ENCODE measurements around the gene CLMN.

Gene CLMN

DNA sequence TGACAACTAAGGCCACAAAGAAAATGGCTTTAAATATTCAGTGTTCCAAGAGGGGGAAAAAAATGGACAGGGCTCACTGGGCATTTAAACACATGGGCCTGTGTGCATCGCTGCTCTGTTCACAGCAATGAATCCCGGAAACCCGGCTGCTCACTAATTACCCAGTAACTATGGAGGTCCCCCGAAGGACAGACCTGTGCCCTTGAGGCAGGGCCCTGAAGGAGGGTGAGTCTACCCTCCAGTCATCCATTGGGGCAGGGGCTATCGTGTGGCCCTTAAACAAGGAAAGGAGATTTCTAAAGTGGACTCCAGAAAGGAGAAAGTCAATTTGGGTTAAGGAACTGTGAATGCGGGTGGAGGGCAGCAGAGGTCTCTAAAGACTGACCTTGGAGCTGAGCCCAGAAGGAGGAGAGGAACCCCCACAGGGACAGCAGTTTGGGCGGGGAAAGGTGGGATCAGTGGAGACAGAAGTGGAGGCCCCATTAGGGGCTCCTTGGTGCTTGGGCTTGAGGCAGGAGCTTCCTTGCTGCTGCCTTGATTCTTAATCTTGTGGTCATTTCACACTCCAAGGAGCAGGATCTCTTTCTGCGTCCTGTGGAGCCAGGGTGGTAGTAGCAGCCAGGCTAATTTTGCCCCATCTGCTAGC, 1.4 kb upstream of the CLMN start:
- no peak for DNase-seq (ENCODE audit: low read depth in 2 of 2)

DNA sequence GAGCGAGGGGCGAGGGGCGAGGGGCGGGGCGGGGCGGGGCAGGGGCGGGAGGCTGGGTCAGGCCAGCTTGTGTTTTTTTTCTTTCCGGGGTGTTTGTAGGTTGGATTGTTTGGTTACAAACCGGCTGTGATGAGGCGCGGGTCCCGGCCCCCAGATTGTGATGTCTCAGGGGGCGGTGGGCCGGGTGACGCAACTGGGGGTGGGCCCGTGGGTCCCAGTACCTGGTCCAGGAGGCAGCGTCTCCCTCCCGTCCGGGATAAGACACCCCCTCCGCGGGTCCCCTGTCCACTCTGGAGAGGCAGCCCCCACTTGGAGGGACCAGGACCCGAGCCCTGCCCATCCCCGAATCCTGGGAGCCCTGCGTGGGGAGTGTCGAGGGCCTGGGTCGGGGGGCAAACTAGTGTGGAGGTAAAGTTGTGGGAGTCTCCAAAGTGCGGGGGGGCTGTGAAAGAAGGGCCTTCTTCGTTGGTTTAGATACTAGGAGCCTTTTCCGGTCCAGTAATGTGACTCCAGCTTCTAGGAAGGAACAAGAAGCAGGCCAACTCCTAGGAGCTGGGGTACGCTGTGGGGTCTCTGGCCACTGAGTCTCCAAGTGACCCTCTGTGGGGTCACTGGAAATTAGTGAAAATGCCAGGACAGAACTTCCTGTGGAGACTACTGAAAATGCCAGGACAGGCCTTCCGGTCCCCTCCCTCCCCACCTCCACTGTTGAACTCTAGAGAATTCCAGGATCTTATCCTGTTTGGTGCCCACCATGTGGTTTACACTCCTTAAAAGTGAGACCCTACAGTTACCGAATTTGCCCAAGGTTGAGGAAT, 579 bp upstream of the CLMN start:
- no peak for DNase-seq (ENCODE audit: low read depth in 2 of 2)

DNA sequence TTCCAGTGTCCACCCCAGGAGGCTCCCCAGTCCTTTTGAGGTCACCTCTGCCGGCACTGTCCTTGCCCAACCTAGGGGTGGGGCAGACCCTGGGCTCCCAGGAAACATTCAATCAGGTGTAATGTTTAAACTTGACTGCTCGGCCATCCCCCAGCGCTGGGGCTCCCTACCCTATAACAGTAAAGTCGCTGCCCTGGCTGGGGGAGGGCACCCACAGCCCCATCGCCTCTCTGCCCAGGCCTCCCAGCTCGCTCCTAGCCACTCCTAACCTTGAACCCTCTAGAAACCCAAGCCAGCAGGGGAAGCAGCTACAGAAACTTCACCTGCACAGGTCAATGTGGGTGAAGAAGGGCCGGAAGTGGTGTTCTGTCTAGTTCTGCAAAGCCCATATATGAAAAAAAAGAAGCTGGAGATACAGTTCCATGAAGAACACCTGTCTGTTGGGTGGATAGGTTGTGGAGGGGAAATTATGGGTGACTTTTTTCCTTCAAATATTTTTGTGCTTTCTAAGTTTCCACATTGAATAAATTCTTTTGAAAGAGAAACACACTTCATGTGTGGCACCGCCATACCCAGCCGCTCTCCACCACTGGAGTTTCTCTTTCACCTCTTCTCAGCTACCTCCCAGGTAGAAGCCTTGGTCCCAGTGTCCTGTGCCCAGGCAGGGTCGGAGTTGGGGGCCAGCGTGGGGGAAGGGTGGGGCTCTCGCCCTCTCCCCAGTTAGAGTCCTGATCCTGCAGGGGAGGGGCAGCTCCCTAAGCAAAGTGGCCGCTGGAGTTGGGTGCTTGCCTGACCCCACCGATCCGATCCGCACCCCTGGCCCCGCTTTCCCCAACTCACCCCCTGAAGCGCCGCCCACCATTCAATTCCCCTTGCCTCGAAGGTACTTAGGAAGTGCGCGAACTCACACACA, 1.1 kb downstream of the CLMN start:
- no peak for DNase-seq (ENCODE audit: low read depth in 2 of 2)

DNA sequence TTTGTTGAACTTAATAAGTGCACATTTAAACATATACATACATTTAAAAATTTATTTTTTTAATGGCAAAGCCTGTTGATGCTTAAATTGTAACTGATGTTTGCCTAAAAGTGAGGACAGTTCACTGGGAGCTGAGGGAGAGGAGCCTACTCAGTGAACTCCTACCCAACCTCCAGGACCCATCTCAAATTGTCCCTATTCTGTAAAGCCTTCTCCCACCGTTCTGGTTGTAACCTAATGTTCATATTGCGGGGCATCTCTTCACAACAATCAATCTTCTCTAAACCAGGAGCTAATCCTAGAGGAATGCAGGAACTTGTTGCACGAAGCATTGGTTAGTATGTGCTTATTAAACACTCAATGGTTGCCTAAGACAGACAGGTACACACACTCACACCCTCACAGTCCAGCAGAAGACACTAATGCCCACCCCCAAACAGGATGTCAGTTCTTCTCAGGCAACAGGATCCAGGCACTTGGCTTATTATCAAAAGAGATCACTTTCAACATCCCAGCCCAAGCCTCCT, 1.8 kb downstream of the CLMN start:
- no peak for DNase-seq (ENCODE audit: low read depth in 2 of 2)

DNA sequence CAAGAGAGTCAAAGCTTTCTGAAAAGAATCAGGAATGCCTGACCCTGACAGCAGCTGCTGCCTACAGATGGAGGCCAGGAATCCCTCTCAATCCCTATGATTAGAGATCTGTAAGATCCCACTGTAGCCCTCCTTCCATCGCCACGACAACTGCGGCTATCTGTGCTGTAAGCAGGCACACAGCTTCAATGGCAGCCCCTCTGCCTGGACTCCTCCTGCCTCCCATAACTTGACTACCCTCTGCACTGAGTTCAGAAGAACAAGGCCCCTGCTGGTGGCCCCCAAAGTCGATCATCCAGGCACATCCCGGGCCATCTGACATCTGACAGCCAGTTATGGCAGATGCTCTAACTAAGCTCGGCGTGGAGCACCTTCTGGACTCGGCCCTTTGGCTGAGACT, 2.9 kb downstream of the CLMN start:
- no peak for DNase-seq (ENCODE audit: low read depth in 2 of 2)

DNA sequence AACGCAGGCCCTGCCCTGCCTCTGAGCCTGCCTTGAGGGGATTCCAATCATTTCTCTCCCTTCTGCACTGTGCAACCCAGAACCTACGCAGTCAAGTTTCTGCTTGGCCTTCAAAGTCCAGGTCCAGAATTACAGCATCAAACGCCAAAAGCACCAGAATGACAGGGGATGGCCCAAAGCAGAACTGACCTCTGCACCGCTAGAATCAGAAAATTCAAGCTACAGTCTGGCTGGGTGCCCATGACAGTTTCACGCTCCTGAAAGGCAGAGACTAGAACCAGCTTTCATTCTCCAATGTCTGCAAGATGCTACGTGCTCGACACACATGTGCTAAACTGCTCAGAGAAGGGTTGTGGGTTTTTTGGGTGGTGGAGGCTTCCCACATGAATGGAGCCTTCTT, 4.1 kb downstream of the CLMN start:
- no peak for DNase-seq (ENCODE audit: low read depth in 2 of 2)

DNA sequence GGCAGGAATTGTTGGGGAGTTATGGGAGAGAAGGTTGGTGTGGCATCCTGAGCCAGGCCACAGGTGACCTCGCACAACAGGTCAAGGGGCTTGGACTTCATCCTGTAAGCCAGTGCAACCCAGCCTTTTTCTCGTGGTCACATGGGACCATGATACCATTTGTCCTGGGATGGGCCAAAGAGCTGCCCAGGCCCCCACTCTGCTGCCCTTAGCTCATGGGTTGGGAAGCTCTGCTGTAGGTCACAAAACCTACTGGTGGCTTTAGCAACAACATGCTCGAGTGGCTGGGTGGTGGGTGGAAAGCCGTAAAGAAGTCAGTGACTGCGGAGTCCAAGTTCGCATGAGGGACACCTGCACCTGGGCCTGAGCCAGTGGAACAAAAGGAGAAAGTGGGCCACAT, 4.6 kb downstream of the CLMN start:
- DNase-seq (ENCODE audit: low read depth in 2 of 2): no peak

DNA sequence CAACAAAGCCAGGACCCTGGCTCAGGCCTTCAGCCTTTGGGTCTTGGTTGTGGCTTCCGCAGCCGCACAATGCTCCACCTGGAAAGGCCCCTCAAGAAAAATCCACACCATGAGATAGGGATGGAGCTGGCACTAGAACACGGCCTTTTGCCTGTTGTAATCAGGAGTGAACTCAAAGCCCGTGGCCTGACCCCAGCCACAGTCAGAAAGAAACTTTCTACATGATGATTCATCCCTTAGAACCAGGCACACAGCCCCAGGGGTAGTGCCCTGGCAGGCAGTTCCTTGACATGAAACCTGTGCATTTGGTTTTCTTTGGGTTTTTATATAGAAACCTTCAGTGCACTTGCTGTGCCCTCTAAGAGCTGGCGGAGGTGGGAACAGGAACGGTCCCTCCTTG, 5.1 kb downstream of the CLMN start:
- DNase-seq (ENCODE audit: low read depth in 2 of 2): peak; percentile 44 to 48

DNA sequence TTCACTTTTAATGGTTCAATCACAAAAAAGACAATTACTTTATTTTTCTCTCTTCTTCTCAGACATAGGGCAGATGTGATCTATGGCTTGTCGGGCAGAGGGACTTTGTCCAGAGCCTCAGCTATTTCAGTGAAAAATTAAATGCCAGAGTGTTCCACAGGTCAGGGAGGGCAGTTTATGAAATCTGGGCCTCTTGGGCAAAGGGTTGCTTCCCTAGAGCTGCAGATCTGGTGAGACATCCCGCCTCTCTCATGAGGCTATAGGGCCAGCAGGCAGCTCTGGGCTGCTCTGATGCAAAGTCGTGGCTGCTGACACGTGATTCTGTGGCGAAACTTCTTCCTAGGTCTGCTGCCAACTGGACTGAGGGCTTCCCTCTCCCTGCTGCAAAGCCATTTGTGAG, 6.0 kb downstream of the CLMN start:
- DNase-seq (ENCODE audit: low read depth in 2 of 2): no peak

DNA sequence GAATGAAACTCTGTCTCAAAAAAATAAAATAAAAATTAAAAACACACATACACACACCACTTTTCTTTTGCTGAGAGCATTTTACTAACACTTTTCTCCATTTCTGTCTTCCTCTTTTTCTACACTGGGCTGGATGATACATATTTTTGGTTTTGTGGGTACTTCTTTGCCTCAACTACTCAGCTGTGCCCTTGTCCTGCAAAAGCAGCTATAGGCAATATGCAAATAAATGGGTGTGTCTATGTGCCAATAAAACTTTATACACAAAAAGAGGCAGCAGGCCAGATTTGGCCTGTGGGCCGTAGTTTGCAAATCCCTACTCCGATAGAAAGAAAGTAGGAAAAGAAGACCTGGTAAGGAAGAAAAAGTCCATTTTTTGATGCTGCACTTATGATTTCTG, 6.5 kb downstream of the CLMN start:
- DNase-seq (ENCODE audit: low read depth in 2 of 2): no peak

DNA sequence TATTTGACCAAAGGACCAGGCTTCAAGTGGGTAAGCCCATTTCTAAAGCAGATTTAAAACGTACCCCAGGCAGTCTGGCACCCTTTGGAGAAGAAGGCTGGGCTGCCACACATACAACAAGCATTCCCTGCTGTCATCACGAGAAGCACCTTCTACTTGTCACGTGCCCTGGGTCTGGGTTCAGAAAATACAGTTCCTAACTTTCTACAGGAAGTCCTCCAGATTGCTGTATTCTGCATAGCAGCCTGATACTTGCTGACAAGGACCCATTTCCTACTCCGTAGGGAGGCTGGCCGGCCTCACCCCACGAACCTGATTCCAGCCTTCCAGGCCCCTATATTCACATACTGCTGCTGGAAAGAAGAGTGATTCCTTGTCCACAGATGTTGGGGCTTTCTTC, 7.4 kb downstream of the CLMN start:
- no peak for DNase-seq (ENCODE audit: low read depth in 2 of 2)

DNA sequence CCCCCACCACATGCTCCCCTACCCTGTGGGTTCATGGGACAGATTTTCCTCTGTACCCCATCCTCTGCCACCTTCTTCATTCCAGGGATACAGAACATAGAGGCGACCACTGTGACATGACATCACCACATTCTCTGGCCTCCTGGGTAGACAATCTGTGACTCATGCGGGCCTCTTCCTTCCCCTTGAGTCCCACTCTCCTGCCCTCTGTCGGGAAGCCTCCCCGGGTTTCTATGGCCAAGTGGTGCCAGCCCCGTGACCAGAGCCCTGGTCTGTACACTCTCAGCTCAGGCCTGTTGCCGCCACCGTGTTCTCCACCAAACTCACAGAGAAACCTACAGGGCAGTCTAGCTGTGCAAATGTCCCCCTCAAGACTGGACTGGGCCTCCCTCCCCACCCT, 8.0 kb downstream of the CLMN start:
- no peak for DNase-seq (ENCODE audit: low read depth in 2 of 2)

DNA sequence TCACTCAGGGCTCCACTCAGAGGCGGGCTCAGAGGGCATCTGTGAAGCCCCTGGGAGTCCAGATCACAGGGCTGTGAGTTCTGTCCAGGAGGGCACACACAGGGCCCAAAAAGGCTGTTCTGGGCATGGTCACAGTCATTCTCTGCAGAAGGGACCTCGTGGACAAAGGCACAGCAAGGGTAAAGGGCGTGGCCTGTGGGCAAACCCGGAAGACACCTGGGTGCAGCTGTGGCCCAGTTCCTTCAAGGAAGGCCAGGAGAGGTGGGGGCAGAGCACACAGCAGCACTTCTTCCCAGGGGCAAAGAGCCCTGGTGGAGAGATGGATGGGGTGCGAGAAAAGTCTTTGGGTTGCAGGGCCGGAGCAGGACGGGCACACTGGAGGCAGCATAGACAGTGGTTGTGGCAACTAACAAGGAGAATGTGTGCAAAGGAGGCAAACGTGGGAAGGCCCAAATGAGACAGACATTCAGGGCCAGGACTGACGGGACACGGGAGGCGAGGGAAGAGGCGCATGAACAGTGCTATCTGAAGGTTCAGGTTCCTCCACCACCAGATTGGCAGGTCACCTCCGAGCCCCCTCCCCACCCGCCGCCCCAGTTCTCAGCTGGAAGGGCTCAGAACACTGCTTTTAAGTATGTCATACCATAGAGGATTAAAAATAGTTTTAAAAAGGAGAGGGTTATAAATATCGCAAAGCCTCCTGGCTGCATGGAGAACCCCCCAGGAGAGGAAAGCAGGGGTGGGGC, 8.9 kb downstream of the CLMN start:
- DNase-seq (ENCODE audit: low read depth in 2 of 2): no peak

DNA sequence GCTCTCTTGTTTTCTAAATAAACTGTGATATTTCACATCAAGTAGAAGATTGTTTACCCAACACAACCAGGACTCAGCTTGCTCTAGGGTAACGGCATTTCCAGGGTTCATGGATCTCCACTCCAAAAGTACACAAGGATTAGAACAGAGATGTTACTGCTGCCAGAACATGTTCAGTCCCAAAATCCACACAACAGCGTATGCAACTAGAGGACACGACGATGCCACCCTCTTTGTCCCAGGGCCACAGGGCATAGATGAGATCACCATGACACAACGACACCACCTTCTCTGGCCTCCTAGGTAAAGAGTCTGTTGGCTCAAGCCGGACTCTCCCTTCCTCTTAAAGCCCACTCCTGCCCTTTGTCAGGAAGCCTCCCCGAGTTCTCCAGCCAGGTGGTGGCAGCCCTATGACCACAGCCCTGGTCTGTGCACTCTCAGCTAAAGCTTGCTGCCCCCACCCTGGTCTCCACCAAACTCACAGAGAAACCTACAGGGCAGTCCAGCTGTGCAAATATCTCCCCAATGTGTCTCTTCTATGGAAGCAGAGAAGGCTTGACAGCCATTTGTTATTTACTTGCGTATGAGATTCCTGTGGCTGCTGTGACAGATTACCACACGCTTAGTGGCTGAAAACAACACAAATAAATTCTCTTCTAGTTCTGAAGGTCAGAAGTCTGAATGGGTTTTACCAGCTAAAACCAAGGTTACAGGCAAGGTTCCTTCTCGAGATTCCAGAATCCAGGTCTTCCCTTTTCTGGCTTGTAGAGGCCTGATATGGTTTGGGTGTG, 10.3 kb downstream of the CLMN start:
- DNase-seq (ENCODE audit: low read depth in 2 of 2): no peak

DNA sequence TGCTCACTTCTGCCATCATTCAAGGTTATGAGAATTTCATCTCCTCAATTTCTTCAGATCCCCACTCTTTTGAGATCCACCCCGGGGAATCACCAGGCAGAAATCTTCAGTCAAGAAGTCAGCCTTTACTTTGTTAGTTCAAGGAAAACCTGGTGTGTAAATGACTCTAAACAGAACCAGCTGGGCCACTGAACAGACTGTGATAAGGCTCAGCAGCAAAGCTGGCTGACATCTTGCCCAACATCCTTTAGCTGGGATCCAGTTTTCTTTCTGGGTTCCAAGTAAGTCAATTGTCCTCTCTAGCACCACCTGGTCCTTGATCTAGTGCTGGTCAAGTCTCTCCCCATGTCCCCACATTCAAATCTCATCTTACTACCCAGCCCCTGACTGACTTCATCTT, 11.6 kb downstream of the CLMN start:
- no peak for DNase-seq (ENCODE audit: low read depth in 2 of 2)

DNA sequence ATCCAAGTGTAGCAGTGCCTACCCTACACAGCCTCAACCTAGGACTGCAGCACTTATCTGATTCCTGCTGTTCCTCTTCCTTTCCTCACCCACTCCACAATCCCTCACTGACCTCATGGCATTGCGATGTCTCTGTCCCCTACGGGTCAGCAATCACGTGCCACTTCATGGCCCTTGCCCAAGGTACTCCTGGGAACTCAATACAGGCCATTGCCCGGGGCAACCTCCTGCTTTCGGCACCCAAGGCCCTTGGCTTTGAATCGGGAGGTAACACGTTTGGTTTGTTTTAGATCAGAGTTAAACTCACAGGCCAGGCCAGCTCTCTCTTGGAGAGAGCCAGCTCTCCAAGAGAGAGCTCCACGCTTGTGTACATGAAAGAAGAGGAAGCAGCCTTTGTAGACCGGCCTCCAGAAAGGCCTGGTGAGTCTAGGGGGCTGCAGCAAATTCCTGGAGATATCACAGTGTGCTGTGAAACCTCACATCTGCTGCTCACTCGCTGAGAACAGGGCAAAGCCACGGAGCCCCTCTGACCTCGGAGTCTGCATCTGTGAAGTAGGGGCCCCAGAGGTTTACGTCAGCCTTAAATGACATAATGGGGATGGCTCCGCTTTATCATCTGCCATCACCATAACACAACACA, 12.2 kb downstream of the CLMN start:
- DNase-seq (ENCODE audit: low read depth in 2 of 2): no peak

DNA sequence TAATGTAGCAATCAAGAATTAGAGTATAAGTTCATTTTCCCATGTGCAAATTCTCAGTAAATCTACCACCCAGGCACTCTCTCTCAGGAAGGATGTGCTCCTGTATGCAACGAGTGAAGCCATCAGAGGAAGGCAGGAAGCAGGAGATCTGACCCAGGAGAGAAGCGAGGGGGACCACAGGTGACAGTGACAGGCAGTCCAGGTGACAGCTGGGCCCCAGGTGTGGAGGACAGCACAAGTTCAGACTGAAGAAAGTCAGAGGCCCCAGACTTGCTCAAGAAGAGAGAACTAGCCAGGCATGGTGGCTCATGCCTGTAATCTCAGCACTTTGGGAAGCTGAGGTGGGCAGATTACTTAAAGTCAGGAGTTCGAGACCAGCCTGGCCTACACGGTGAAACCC, 13.8 kb downstream of the CLMN start:
- DNase-seq (ENCODE audit: low read depth in 2 of 2): no peak

DNA sequence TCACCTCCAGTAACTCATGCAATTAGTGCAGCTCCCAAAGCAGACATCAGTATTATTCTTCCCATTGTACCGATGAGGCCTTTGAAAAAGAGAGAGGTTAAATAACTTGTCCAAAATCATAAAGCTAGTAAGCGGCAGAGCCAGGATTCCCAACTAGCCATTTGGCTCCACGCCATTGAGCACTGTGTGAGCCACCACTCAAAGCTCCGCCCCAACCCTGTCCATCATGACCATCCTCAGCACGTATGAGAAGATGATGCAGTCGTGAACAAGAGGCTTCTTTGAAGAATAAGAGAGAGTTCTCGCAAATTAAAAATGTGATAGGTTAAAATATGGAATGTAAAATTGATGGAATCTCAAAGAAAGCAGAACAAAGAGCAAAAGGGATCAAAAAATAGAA, 14.6 kb downstream of the CLMN start:
- DNase-seq (ENCODE audit: low read depth in 2 of 2): no peak

DNA sequence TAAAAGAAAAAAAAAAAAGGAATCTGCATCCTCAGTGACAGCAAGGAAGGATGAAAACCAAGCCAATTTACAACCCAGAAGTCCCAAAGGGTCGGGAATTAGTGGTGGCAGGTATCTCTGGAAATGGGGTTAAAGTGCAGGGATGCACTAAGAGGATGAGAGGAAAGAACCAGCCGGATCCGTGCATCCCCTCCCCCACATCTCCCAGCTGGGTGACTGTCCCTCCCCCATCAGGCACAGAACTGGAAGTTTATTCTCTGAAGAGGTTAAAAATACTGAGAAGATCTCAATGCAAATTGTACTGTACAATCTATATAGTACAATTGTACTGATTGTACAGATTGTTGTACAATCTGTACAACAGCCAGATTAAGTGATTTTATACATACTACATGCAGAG, 15.4 kb downstream of the CLMN start:
- no peak for DNase-seq (ENCODE audit: low read depth in 2 of 2)

DNA sequence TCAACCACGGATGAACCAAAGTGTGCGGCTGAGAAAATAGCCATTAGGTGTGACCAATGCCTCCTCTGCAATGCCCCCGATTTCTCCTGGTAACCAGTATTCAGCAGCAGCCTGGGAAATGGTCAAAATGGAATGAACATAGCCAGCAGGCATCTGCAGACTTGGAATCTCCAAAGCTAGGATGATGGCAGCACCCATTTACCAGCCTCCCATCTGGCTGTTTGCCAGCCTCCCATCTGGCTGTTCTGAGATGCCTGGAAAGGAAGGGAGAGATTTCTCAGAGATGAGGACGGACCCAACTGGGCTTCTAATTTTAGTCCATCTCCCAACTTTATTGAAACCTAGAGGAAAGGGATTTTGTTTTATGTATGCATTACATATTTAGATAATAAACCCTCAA, 16.2 kb downstream of the CLMN start:
- no peak for DNase-seq (ENCODE audit: low read depth in 2 of 2)

All from stimulated activated CD4-positive, alpha-beta T cell treated with anti-CD3 and anti-CD28 coated beads, Interleukin-15, amount 100 ng/mL, for 48 hours (primary cell).